H1 (cell line): ENCODE measurements around the gene TOB1. TPM values are rescaled to one million over a fixed set of nuclear protein-coding genes. Genes with fewer than 3 reads are reported as not detected.

Experiments used
- GTF2F1 ChIP-seq: IDR thresholded peaks from 2 replicates; pipeline ENCODE4 v1.6.1; 2012; ENCODE audit warnings: low read depth, low read length, improper control_type of control experiment, borderline replicate concordance
- SUZ12 ChIP-seq: fragments of 200-600 bp; sonication (generic); IDR thresholded peaks from 2 replicates; pipeline ENCODE4 v1.6.1; 2012; ENCODE audit warnings: mild to moderate bottlenecking, inconsistent platforms, low read length, moderate library complexity, mixed read lengths
- polyA plus RNA-seq, 7 experiments: library from polyadenylated mRNA; depleted of rRNA in 3 of 7; stranded (reverse) in 5 of 7; unstranded in 2 of 7; fragments of >200 nt in 5 of 7; fragments of 200-250 nt in 2 of 7; gene quantifications; 1 replicate in 5 of 7; 2 replicates in 1 of 7; 4 replicates in 1 of 7; pipeline versions ENCODE4 v1.2.1 to v1.2.3, GENCODE V29; 2011 to 2013; ENCODE audit warnings: missing spikeins in 2 of 7, mixed read lengths in 2 of 7
- total RNA-seq: library from RNA; stranded (reverse); fragmentation: NEBNext Ultra II Directional; extraction: Animal tissue kit (Norgen Biotek cat#: 25700); gene quantifications from 2 replicates; pipeline ENCODE4 v1.2.1, GENCODE V29; 2021

TOB1 gene
- total and polyA plus RNA-seq, 2 of the 8 experiments (the other 6 are each of a cell fraction or from before 2014, with no cell fraction given), result 14.4 to 20.8 TPM

- TF ChIP-seq GTF2F1 (no peak), SUZ12 (no peak)
Measured at GRCh38 chr17:50856431-50856830, 9.7 kb downstream of the TOB1 start (continued).
